GM19023 (cell line): Measurements from ENCODE around the gene PSMB9.
"Not testable (repeated sequence)": the region's sequence is repeated elsewhere in the genome, so short reads cannot be mapped to it uniquely, and the experiment has no call there.

Experiments used
- ATAC-seq: cut with Tn5 transposase; IDR thresholded peaks from one replicate; pipeline ENCODE4 v1.9.1; 2021; ENCODE audit warnings: mild to moderate bottlenecking, moderate library complexity; ENCODE audit not compliant: unreplicated experiment

Gene PSMB9

GRCh38 chr6:32853541-32854375, at the start of gene PSMB9, which contains the start of gene TAP1:
TSS of gene PSMB9 (plus strand) at chr6:32854192. CDS start at chr6:32854230, 38 bp downstream.
TSS of gene TAP1 (minus strand) at chr6:32853704. CDS start at chr6:32853636, 68 bp downstream.
- peak; percentile 79 for ATAC-seq

DNA sequence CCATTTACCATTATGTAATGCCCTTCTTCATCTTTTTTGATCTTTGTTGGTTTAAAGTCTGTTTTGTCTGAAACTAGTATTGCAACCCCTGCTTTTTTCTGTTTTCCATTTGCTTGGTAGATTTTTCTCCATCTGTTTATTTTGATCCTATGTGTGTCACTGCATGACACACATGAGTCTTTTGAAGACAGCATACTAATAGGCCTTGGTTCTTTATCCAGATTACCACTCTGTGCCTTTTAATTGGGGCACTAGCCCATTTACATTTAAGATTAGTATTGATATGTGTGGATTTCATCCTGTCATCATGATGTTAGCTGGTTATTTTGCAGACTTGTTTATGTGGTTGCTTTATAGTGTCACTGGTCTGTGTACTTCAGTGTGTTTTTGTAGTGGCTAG, 48.6 kb upstream of the PSMB9 start:
- ATAC-seq: not testable (repeated sequence)

GRCh38 chr6:32807020-32807580, 46.9 kb upstream of the PSMB9 start:
- ATAC-seq: no peak

DNA sequence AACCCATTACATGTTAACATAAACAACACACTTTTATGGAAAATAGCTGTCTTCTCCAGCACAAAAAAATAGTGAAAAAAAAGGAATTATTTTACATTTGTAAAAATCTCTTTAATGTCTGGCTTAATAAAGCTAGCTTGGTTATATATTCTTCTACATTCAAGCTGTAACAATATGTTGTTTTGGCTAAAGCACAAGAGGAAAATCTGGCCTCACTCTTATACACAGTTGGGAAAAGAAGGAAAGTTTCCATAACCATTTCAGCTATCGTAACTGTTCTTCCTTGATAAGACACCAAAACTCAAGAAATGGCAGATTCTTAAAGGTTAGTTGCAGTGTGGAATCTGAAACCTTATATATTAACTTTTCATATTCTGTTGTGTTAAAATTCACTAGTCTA, 44.8 kb upstream of the PSMB9 start:
- ATAC-seq: no peak

- ATAC-seq: no peak
Measured at GRCh38 chr6:32814145-32814544, 39.8 kb upstream of the PSMB9 start.

GRCh38 chr6:32815115-32815514, 38.9 kb upstream of the PSMB9 start:
- no peak for ATAC-seq

- ATAC-seq: no peak
Measured at GRCh38 chr6:32815996-32816395, 38.0 kb upstream of the PSMB9 start.

DNA sequence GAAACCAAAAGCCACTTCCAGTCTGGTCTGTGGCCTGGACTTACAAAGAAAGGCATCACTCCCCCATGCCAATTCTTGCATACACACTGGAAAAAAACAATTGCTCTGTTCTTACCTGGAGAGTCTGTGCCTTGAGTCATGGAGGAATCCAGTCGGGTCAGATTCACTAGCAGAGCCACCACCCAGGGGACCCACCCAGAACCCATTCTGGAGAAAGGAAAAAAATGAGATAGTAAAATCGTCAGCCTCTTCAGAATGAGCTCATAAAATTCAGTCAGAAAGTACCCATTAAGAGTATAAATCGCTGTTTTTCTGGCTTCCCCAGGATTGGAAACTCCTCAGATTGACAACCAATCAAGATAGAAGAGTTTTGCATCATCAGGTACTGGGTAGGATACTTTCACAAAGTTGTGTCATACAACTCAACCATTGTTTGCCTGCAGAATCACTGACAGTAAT, 37.2 kb upstream of the PSMB9 start, which contains the start of gene HLA-DOB:
Gene HLA-DOB, minus strand, starts transcription at position 257 of the 459 bp plus-strand sequence. Its CDS starts 51 bp downstream, at position 206.
- no peak for ATAC-seq

DNA sequence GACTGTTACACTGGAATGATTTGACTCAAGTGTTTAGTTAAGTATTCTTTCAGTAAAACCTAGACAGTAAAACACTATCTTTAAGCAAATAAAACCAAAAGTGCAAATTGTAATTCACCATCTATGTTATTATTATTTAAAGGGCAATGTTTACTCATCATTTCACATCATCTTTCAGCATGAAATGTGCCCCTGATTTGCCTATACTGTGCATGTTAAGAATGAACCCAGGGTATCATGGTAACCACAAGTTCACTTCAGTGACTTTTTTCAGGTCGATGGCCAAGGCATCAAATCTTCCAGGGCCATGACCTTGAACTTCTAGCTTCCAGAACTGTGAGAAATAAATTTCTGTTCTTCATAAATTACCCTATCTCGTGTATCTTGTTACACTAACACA, 35.1 kb upstream of the PSMB9 start:
- no peak for ATAC-seq

DNA sequence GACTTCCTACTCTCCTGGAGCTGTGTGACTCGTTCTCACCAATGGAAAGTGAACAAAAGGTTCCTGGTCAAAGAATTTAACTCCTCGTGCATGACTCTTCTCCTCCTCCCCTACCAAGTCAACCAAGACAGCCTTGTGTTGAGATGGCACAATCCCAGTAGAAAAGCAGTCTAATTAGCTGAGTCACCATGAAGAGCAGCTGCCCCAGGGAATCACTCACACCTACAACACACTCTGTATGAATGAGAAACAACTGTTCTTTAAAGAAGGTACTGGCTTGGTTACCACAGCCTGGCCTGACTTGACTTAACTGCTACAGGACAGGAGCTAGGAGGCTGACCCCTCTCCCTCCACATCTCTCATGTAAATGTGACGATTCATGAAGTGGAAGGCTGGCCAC, 34.3 kb upstream of the PSMB9 start:
- no peak for ATAC-seq

GRCh38 chr6:32825966-32826365, 28.0 kb upstream of the PSMB9 start:
- no peak for ATAC-seq

DNA sequence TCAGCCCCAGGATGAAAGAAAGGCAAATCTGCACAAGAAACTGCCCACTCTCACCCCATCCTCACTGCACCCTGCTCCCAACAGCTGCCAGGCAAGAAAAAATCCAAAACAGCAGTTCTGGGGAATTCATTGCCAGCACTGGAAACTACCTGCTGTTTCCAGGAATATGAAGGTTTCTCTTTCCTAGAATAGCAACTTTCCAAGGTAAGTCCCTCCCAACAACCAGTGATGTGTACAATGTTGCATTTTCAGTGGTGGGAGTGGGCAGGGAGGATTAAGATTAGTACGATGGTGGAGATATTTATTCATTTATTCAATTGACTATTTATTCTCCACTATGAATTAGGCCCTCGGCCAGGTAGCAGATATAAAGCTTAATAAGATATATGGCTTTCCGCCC, 27.0 kb upstream of the PSMB9 start:
- ATAC-seq: no peak

GRCh38 chr6:32829495-32829894, 24.5 kb upstream of the PSMB9 start:
- no peak for ATAC-seq

DNA sequence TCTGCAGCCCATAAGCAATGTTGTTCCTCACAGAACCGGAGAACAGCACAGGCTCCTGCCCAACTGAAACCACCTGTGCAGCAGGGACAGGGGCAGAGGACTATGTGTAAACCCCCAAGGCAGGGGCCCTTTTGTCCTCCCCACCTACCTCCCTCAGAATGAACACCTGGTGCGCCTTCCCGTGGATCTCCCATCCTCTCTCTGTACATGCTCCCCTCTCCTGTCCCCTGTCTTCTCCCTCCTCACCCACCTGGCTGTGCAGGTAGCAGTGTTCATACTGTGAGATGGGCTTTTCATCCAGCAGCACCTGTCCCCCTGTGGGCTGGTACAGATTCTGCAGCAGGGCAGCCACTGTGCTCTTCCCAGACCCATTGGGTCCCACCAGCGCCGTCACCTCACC, 24.0 kb upstream of the PSMB9 start:
- no peak for ATAC-seq

DNA sequence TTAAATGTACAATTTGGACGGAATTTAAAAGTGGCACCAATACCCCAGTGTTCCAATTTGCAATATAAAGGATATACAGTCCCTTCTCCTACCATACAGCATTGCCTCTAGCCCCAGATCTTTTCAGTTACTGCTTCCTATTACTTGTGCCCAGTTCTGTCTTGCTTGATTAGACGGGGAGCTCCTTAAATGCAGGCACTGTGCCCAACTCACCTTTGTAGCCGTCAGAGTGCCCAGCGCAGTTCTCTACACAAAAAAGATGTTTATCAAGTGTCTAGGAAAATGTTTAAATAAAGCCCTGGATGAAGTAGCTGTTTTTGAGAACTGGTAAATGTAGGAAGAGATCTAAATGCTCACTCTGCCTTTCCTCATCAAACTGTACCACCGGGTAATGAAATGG, 23.1 kb upstream of the PSMB9 start:
- ATAC-seq: no peak

DNA sequence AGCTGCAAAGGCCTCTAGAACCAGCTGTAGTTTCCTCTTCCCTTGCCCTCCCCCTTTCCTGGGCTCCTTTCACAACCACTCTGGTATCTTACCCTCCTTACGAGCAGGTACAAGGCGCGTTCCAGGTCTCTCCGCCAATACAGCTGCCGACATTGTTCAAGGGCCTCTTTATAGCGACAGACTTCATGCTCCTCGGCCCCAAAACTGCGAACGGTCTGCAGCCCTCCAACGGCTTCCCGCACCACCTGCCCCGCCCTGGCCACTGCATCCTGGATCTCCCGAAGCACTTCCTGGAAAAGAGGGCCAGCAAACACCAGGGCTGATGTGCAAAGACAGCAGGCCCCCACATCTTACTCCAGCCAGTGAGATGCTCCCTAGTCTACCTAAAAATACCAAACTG, 21.5 kb upstream of the PSMB9 start:
- no peak for ATAC-seq

- no peak for ATAC-seq
Measured at GRCh38 chr6:32833664-32834063, 20.3 kb upstream of the PSMB9 start.

DNA sequence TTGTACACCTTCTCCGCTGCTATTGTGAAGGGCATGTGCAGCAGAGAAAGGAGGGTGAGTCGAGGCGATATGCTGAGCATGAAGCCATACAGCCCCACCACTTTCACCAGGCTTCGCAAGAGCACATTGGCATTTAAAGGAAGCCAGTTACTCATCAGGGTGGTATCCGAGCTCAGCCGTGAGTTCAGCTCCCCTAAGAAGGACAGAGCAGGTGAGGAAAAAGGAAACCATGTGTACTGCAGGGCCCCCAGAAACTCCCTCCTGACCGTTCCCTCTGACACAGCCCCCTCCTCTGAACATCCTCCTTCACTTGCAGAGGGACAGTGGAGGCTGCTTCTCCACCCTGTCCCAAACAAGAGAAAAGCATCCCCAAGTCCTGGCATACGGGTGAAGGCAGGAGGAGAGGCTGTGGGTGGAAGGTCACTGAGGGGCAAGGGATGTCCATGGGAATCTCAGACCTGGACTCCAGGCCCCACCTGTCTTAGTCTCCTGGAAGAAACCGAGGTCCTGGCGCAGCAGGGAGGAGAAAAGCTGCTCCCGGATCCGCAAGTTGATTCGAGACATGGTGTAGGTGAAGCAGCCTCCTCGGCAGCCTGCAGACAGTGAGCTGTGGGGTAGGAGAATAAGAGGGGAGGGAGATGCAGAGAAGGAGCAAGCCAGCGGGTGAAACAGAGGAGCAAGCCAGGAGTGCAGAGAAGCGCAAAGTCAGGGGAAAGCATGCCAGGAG, 18.7 kb upstream of the PSMB9 start:
- ATAC-seq: no peak

DNA sequence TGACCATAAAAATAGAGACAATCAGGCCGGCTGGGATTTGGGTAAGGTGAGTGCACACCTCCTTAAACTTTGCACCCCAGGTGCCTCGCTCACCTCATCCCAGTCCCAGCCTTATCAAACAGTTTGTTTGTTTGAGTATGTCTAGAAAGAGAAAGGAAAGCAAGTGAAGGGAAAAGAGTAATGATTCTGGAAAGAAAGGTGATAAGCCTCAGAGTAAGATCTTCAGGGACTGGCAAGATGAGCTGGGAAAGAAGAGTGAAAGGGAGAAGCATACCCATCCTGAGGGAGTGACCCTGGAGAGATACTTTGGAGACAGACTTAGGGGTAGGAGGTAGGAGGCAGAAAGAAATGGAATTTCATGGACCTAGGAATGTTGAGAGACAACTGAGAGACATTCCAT, 17.1 kb upstream of the PSMB9 start:
- ATAC-seq: no peak

DNA sequence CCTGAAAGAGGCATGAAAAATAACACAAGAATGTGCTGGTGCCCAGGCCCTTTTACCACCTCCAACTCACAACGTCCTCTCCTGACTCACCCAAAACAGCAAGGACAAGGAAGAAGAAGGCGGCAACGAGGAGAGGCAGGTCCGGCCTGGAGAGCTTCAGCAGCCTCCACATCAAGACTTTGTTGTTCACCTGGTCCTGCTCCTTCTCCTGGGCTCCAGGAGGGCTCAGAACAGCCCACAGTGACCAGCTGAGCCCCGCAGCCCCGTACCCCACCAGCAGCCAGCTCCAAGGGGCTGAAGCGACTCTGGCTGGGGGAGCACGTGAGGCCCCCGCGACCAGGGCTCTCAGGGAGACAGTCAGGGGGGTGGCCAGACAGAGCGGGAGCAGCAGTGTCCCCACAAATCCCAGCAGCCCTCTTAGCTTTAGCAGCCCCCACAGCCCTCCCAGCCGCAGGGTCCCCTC, 16.3 kb upstream of the PSMB9 start:
- no peak for ATAC-seq

DNA sequence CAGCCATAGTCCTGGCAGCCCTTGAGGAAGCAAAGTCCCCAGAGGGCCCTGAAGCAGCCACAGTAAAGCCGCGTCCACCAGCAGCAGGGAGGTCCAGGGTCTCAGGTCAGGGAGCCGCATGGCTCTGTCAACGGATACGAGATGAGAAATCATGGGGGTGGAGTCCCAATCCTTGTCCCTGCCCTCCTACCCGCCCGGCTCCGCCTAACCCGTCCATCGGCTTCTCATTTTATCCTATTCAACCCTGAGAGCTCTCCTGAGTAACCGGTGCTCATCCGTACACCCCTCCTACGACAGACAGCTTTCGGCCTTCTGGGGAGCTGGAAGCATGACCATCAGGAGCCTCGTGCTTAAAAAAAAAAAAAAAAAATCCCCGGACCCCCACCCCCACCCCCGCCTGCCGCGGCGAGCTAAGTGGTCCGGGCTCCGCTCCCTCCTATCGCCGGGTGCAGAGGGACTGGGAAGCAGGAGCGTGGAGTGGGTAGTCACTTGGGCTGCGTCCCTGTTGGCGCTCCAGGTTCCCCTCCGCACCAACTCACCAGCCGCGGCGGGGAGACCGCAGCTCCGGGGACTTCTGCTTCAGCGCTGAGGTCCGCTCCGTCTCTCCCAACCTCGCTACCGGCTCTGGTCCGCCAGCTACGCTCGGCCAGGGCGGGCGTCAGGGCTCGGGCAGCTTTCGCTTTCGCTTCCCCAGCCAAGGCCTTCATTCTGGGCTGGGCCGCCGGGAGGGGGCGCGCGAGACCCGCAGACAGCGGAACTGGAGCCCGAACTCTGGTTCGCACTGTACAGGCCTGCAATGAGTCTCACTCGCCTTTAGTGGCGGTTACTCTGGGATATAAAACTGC, 15.7 kb upstream of the PSMB9 start, which contains the start of gene TAP2:
Gene TAP2, minus strand, starts transcription at position 626 of the 845 bp plus-strand sequence. Its CDS starts 506 bp downstream, at position 120.
- peak; percentile 77 for ATAC-seq
